ENCODE data around the gene TNIK. TPM values are rescaled to one million over a fixed set of nuclear protein-coding genes. Genes with fewer than 3 reads are reported as not detected.

Gene TNIK
- total RNA-seq, 1 experiment from 2014 or later, result 7.0 TPM

- ChIA-PET POLR2A (ENCODE audit: unreplicated experiment) (no interaction called here), CTCF (no interaction called here)
- Histone ChIP-seq H3K4me1 (ENCODE audit: insufficient read depth, low read length) (peaks cover 19% of the 10 kb centered on the region), H3K9me3 (ENCODE audit: low read length) (no peaks in the 10 kb centered on the region), H3K9ac (ENCODE audit: low read length) (no peak overlapping the region), H3F3A (ENCODE audit: low read length, unreplicated experiment) (no peaks in the 10 kb centered on the region), H3K9me2 (replicated peaks; ENCODE audit: low read length) (no peaks in the 10 kb centered on the region), H3K4me3 (ENCODE audit: low read length) (no peak overlapping the region), H3K36me3 (ENCODE audit: low read depth, low read length) (no peaks in the 10 kb centered on the region), H3K4me2 (ENCODE audit: low read length) (no peak overlapping the region), H2AFZ (ENCODE audit: low read length) (no peak overlapping the region), H4K20me1 (ENCODE audit: low read length) (no peaks in the 10 kb centered on the region), H3K27ac (ENCODE audit: low read length) (no peak overlapping the region), H3K27me3 (ENCODE audit: low read length) (no peaks in the 10 kb centered on the region), H3K79me2 (ENCODE audit: low read length) (peaks cover 30% of the 10 kb centered on the region)
- DNase-seq, result no peak
- TF ChIP-seq EZH2 (IDR thresholded peaks at IDR 0.05; ENCODE audit: low read length, unreplicated experiment), result no peak
- no peak for TF ChIP-seq EZH2phosphoT487 (IDR thresholded peaks at IDR 0.05; ENCODE audit: borderline replicate concordance, low read length)
- TF ChIP-seq CTCF (conservative IDR thresholded peaks at IDR 0.05; ENCODE audit: low read depth, low read length), result no peak
- intact Hi-C loops (cut with micrococcal nuclease), result no loop called here
- BruUV-seq (replicated peaks), result no TSS peak
- no peak for ATAC-seq
Measured at GRCh38 chr3:171454041-171454440, 6.2 kb downstream of the TNIK start.

GRCh38 chr3:171453180-171453886 lies 6.9 kb downstream of the TNIK start:
- no peak overlapping the region for H3K4me2 ChIP-seq (ENCODE audit: low read length)

More at GRCh38 chr3:171453180-171453886, 6.9 kb downstream of the TNIK start:
- Histone ChIP-seq H3K9me2 (replicated peaks; ENCODE audit: low read length) (no peaks in the 10 kb centered on the region), H3K4me1 (ENCODE audit: insufficient read depth, low read length) (peaks cover 17% of the 10 kb centered on the region), H3K27me3 (ENCODE audit: low read length) (no peaks in the 10 kb centered on the region), H3K9ac (ENCODE audit: low read length) (no peak overlapping the region), H3K9me3 (ENCODE audit: low read length) (no peaks in the 10 kb centered on the region), H3F3A (ENCODE audit: low read length, unreplicated experiment) (no peaks in the 10 kb centered on the region), H2AFZ (ENCODE audit: low read length) (no peak overlapping the region), H3K4me3 (ENCODE audit: low read length) (no peak overlapping the region), H3K27ac (ENCODE audit: low read length) (no peak overlapping the region), H3K36me3 (ENCODE audit: low read depth, low read length) (no peaks in the 10 kb centered on the region), H4K20me1 (ENCODE audit: low read length) (no peaks in the 10 kb centered on the region), H3K79me2 (ENCODE audit: low read length) (peaks cover 23% of the 10 kb centered on the region)
- ChIA-PET CTCF (no interaction called here), POLR2A (ENCODE audit: unreplicated experiment) (no interaction called here)
- DNase-seq, result no peak
- TF ChIP-seq CTCF (conservative IDR thresholded peaks at IDR 0.05; ENCODE audit: low read depth, low read length) (peak; percentile 57), EZH2 (IDR thresholded peaks at IDR 0.05; ENCODE audit: low read length, unreplicated experiment) (no peak)
- ATAC-seq, result no peak
- intact Hi-C loops (cut with micrococcal nuclease), result no loop called here
- BruUV-seq (replicated peaks), result no TSS peak
